OCI-LY3 (cell line): ENCODE data around the gene SFXN3.

Experiments
- H2AFZ ChIP-seq: fragments of 200-600, 300-600 bp; shearing (Covaris generic); 2 replicates; pipeline ENCODE4 v1.6.0; 2014; ENCODE audit warnings: antibody characterized with exemption, low read depth, low read length
- H3K27ac ChIP-seq: fragments of 200-600, 300-600 bp; sonication (generic); 2 replicates; pipeline ENCODE4 v1.5.1; 2014; ENCODE audit warnings: mild to moderate bottlenecking, low read length, moderate library complexity, mixed read lengths
- H3K27me3 ChIP-seq: fragments of 200-600, 300-600 bp; sonication (generic); 2 replicates; pipeline ENCODE4 v1.6.1; 2014; ENCODE audit warnings: low read depth, low read length, mixed read lengths
- H3K36me3 ChIP-seq: fragments of 200-600, 300-600 bp; sonication (generic); replicated peaks from 2 replicates; pipeline ENCODE3; 2014; ENCODE audit warnings: low read depth, low read length, mixed read lengths
- H3K4me1 ChIP-seq: fragments of 300-600, 200-600 bp; sonication (generic); 2 replicates; pipeline ENCODE4 v1.6.1; 2014; ENCODE audit warnings: low read length, mixed read lengths
- H3K4me2 ChIP-seq: fragments of 200-600, 300-600 bp; sonication (generic); 2 replicates; pipeline ENCODE4 v1.6.1; 2014; ENCODE audit warnings: low read length, mixed read lengths
- H3K4me3 ChIP-seq: fragments of 300-600, 200-600 bp; sonication (generic); 2 replicates; pipeline ENCODE4 v1.5.1; 2014; ENCODE audit warnings: antibody characterized with exemption, mild to moderate bottlenecking, low read length, moderate library complexity
- H3K79me2 ChIP-seq: fragments of 300-600, 200-600 bp; shearing (Covaris generic); 2 replicates; pipeline ENCODE4 v1.6.1; 2014; ENCODE audit warnings: mild to moderate bottlenecking, low read length, mixed read lengths
- H3K9ac ChIP-seq: fragments of 300-600, 200-600 bp; shearing (Covaris generic); 2 replicates; pipeline ENCODE4 v1.6.0; 2014; ENCODE audit warnings: mild to moderate bottlenecking, low read length, moderate library complexity
- H3K9me3 ChIP-seq: fragments of 200-600, 300-600 bp; shearing (Covaris generic); 2 replicates; pipeline ENCODE4 v1.6.1; 2014; ENCODE audit warnings: low read length, mixed read lengths; ENCODE audit not compliant: insufficient read depth
- H4K20me1 ChIP-seq: fragments of 200-600, 300-600 bp; sonication (generic); 2 replicates; pipeline ENCODE4 v1.6.1; 2016; ENCODE audit warnings: low read length, mixed read lengths; ENCODE audit not compliant: insufficient read depth
- EZH2phosphoT487 ChIP-seq: fragments of 200-600 bp; shearing (Covaris generic); IDR thresholded peaks from 2 replicates; pipeline ENCODE4 v1.6.1; 2018; ENCODE audit warnings: antibody characterized with exemption, mixed run types, low read depth
- TF ChIP-seq, protein P1 (sequence below): fragments of 200-600, 300-600 bp; sonication (generic); IDR thresholded peaks from 2 replicates; pipeline ENCODE4 v1.5.1; 2014; ENCODE audit warnings: antibody characterized with exemption, low read length, low read depth

SFXN3 gene

DNA sequence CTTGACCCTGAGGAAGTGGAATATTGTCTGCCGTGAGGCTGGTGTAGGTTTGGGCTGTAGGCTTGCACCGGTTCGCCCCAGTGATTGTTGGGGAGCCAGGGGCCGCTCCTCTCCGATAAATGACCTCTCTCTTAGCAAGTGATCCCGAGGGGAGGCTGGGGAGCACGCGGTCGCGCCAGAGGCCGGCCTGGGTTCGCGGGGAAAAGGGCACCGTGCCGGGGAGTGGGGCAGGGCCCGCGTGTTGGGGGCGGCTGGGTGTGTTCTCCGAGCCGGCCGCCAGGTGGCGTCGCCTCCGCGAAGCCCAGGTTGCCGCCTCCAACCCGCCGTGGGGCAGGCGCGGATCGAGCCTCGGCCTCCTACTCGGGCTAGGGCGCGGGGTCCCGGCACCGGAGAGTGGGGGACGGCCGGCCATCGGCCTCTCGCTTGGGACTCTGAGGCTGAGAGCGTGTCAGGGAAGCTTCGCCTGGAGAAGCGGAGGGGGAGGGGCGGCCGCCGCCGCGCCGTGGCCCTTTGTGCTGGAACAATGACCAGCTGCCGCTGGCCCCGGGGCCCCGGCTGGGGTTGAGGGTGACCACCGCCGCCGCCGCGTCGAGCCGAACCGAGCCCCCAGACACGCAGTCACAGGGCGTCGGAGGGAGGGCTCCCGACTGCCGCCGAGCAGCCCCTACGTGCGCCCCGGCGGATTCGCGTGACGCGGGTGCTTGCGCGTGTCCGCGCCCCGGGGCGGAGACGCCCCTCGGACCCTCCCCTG lies 31.9 kb upstream of the SFXN3 start:
- Histone ChIP-seq H3K9me3 (no peaks in the 10 kb centered on the region), H3K79me2 (peaks cover 6% of the 10 kb centered on the region; the same call in 1 of the 2 replicates), H4K20me1 (no peaks in the 10 kb centered on the region), H3K4me2 (peak overlapping the region; percentile 99), H3K27me3 (no peaks in the 10 kb centered on the region), H2AFZ (peak overlapping the region; percentile 65; the same call in 1 of the 2 replicates), H3K9ac (peak overlapping the region; percentile 92), H3K4me3 (peak overlapping the region; percentile 84), H3K4me1 (peaks cover 14% of the 10 kb centered on the region), H3K36me3 (no peaks in the 10 kb centered on the region), H3K27ac (peak overlapping the region; percentile 81)
- TF ChIP-seq, protein P1, sequence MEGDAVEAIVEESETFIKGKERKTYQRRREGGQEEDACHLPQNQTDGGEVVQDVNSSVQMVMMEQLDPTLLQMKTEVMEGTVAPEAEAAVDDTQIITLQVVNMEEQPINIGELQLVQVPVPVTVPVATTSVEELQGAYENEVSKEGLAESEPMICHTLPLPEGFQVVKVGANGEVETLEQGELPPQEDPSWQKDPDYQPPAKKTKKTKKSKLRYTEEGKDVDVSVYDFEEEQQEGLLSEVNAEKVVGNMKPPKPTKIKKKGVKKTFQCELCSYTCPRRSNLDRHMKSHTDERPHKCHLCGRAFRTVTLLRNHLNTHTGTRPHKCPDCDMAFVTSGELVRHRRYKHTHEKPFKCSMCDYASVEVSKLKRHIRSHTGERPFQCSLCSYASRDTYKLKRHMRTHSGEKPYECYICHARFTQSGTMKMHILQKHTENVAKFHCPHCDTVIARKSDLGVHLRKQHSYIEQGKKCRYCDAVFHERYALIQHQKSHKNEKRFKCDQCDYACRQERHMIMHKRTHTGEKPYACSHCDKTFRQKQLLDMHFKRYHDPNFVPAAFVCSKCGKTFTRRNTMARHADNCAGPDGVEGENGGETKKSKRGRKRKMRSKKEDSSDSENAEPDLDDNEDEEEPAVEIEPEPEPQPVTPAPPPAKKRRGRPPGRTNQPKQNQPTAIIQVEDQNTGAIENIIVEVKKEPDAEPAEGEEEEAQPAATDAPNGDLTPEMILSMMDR: peak; percentile 57
- TF ChIP-seq EZH2phosphoT487: no peak

DNA sequence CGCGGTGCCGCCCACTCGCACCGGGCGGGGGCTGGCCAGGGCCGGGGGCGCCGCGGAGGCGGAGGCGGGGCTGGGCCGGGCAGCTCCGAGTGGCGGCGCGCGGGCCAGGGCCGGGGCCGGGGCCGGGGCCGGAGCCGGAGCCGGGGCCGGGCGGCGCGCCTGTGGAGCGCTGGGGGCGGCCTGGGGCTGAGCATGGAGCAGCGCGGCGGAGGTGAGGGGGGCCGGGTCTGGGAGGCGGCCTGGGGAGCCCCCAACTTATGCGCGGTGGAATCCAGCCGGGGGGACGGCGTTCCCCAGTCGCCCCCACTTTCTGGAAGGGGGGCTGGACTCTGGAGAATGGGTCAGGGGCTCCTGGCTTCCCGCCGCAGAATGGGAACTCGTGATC lies 31.3 kb upstream of the SFXN3 start, which contains the start of gene LZTS2:
Gene LZTS2 (plus strand): TSS at position 67 of the 385 bp plus-strand sequence. CDS start 2,731 bp downstream, outside the sequence.
- Histone ChIP-seq H3K4me1 (peaks cover 14% of the 10 kb centered on the region), H3K79me2 (peaks cover 6% of the 10 kb centered on the region; the same call in 1 of the 2 replicates), H3K9ac (peak within 1 kb of the TSS; percentile 92), H3K36me3 (no peaks in the 10 kb centered on the region), H4K20me1 (no peaks in the 10 kb centered on the region), H3K9me3 (no peaks in the 10 kb centered on the region), H3K27me3 (no peaks in the 10 kb centered on the region), H3K4me2 (peak within 1 kb of the TSS; percentile 99), H3K4me3 (peak within 1 kb of the TSS; percentile 84), H2AFZ (peak within 1 kb of the TSS; percentile 65; the same call in 1 of the 2 replicates), H3K27ac (peak within 1 kb of the TSS; percentile 81)
- TF ChIP-seq, protein P1: no peak
- TF ChIP-seq EZH2phosphoT487: no peak

DNA sequence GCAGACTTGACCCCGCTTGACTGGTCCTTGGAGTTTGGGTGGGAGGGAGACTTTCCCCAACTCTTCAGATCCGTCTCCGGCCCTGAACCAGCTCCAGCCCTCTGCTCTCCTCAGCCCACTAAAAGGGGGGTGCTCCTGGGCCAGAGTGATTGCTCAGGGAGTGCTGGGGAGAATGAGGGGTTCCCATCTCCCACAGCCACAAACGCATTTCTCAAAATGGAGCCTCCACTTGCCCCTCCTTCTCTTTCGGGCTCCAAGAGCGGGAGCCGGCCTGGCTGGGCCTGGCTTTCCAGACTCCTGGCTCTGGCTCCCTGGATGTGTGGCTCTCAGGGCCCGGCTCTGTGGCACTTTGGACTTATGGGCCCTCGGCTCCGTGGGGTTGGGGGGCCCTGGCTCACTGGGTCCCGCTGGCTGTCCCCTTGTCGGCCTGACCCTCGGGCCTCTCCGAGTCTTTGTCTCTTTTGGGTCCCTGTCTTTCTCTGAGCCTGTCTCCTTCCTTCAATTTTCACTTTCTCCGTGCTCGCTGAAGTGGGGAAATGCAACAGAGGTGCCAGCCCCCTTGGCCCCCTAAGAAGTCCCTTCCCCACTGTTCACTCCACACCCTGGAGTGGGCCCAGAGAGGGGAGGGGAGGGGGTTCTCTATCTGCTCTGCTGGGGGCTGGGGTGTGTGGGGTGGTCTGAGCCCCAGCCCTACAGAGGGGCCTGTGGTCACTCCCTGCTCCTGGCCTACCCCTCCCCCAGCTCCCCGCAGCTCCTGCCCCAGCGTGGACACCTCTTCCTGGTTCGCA lies 30.7 kb upstream of the SFXN3 start:
- H3K4me3 ChIP-seq: peak overlapping the region; percentile 84
- peaks cover 6% of the 10 kb centered on the region; the same call in 1 of the 2 replicates for H3K79me2 ChIP-seq
- no peaks in the 10 kb centered on the region for H3K27me3 ChIP-seq
- H3K36me3 ChIP-seq: no peaks in the 10 kb centered on the region
- no peak overlapping the region for H2AFZ ChIP-seq
- H3K4me2 ChIP-seq: peak overlapping the region; percentile 63
- peak overlapping the region; percentile 29; the same call in 1 of the 2 replicates for H3K9ac ChIP-seq
- H3K9me3 ChIP-seq: no peaks in the 10 kb centered on the region
- TF ChIP-seq, protein P1: no peak
- no peak for TF ChIP-seq EZH2phosphoT487
- H3K27ac ChIP-seq: no peak overlapping the region
- H4K20me1 ChIP-seq: no peaks in the 10 kb centered on the region
- H3K4me1 ChIP-seq: peaks cover 14% of the 10 kb centered on the region
